DOHH2 (cell line): ENCODE measurements around the gene ITIH5.

Source experiments
- CTCF ChIP-seq: fragments of 200-600 bp; sonication (generic); IDR thresholded peaks from one replicate; pipeline ENCODE4 v1.5.1; 2014; ENCODE audit warnings: antibody characterized with exemption, mild to moderate bottlenecking, low read depth, low read length; ENCODE audit not compliant: poor library complexity, severe bottlenecking
- EZH2phosphoT487 ChIP-seq: fragments of 200-600 bp; sonication (generic); IDR thresholded peaks from 2 replicates; pipeline ENCODE4 v1.6.1; 2017; ENCODE audit warnings: borderline replicate concordance, mild to moderate bottlenecking, antibody characterized with exemption, low read length, moderate library complexity, mixed read lengths

GRCh38 chr10:7513936-7514335, 152.8 kb downstream of the ITIH5 start:
- TF ChIP-seq CTCF, result no peak
- no peak for TF ChIP-seq EZH2phosphoT487
